Parathyroid adenoma (tissue), 2 donors: Measurements from ENCODE around the gene C20orf144.

Experiments used
- H2AFZ ChIP-seq: fragments of 300-600 bp; sonication (generic); one replicate; pipeline ENCODE4 v1.7.0; 2017; ENCODE audit warnings: antibody characterized with exemption, mild to moderate bottlenecking
- H3K27ac ChIP-seq: fragments of 300-600 bp; sonication (generic); one replicate; pipeline ENCODE4 v1.7.0; 2017
- H3K27me3 ChIP-seq: fragments of 300-600 bp; sonication (generic); one replicate; pipeline ENCODE4 v1.7.0; 2017; ENCODE audit warnings: low read length; ENCODE audit not compliant: control insufficient read depth, insufficient read depth
- H3K36me3 ChIP-seq: fragments of 300-600 bp; sonication (generic); one replicate; pipeline ENCODE4 v1.7.0; 2017; ENCODE audit warnings: low read length; ENCODE audit not compliant: control insufficient read depth, insufficient read depth
- H3K4me1 ChIP-seq: fragments of 300-600 bp; sonication (generic); one replicate; pipeline ENCODE4 v1.7.0; 2017; ENCODE audit warnings: control low read depth
- H3K4me2 ChIP-seq: fragments of 300-600 bp; sonication (generic); one replicate; pipeline ENCODE4 v1.7.0; 2017; ENCODE audit warnings: low read length
- H3K4me3 ChIP-seq: fragments of 300-600 bp; sonication (generic); one replicate; pipeline ENCODE4 v1.7.0; 2017; ENCODE audit warnings: low read depth, low read length
- H3K79me2 ChIP-seq: fragments of 300-600 bp; sonication (generic); one replicate; pipeline ENCODE4 v1.7.0; 2017; ENCODE audit warnings: control low read depth
- H3K9ac ChIP-seq: fragments of 300-600 bp; sonication (generic); one replicate; pipeline ENCODE4 v1.7.0; 2017; ENCODE audit warnings: mild to moderate bottlenecking
- H3K9me3 ChIP-seq: fragments of 300-600 bp; sonication (generic); one replicate; pipeline ENCODE4 v1.7.0; 2017; ENCODE audit warnings: low read length; ENCODE audit not compliant: control insufficient read depth
- CTCF ChIP-seq: fragments of 300-600 bp; sonication (generic); IDR thresholded peaks from one replicate; pipeline ENCODE4 v1.7.0; 2017; ENCODE audit warnings: antibody characterized with exemption, mild to moderate bottlenecking
- donor health status: primary hyperparathyroidism.

C20orf144 gene

GRCh38 chr20:33693289-33693688 is 31.2 kb downstream of the C20orf144 start:
- Histone ChIP-seq H3K4me1 (no peaks in the 10 kb centered on the region), H3K9me3 (no peaks in the 10 kb centered on the region), H3K36me3 (no peaks in the 10 kb centered on the region), H3K79me2 (no peaks in the 10 kb centered on the region), H2AFZ (no peak overlapping the region), H3K27ac (no peak overlapping the region), H3K4me3 (no peak overlapping the region), H3K4me2 (no peak overlapping the region), H3K9ac (no peak overlapping the region), H3K27me3 (no peaks in the 10 kb centered on the region)
- no peak for TF ChIP-seq CTCF

DNA sequence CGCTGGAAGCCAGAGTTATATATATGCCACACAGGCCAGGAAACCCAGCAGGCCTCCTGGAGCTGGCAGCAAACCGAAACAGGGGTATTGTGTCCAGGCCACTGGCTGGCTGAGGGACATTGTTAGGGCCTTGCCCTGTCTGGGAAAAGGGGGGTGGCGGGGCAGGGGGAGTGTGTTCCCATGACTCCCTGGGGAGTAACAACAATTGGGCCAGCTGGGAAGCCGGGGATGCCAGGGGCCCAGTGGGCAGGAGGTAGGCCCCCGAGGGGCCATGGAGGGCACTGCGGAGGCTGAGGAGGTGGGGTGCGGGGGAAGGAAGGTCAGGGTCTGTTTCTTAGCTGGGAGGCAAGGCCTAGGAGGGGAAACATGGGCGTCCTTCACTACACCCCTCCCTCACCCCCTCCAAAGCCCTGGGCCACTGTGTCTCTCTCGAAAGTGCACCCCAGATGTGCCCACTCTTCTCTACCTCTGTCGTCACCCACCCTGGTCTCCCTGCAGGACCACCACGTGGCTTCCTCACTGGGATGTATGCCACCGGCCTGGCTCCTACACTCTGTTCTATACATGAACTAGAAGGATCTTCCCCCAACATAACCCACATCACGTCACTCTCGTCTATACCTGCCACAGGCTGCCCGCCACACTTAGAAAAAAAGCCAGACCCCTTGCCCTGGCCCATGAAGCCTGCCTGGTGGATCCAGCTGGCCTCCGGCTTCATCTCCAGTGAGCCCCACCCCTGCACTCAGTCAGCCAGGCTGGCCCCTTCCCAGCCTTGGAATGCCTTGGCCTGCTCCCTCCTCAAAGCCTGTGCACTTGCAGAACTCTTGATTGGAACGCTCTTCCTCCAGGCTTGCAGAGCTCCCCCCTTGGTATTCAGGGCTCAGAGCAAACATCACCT is 31.9 kb downstream of the C20orf144 start:
- H3K27me3 ChIP-seq = no peaks in the 10 kb centered on the region
- H3K27ac ChIP-seq = no peak overlapping the region
- no peaks in the 10 kb centered on the region for H3K79me2 ChIP-seq
- no peaks in the 10 kb centered on the region for H3K4me1 ChIP-seq
- no peaks in the 10 kb centered on the region for H3K36me3 ChIP-seq
- no peak overlapping the region for H3K4me3 ChIP-seq
- no peak overlapping the region for H3K9ac ChIP-seq
- no peak overlapping the region for H3K4me2 ChIP-seq
- no peaks in the 10 kb centered on the region for H3K9me3 ChIP-seq
- no peak for TF ChIP-seq CTCF
- H2AFZ ChIP-seq = no peak overlapping the region

DNA sequence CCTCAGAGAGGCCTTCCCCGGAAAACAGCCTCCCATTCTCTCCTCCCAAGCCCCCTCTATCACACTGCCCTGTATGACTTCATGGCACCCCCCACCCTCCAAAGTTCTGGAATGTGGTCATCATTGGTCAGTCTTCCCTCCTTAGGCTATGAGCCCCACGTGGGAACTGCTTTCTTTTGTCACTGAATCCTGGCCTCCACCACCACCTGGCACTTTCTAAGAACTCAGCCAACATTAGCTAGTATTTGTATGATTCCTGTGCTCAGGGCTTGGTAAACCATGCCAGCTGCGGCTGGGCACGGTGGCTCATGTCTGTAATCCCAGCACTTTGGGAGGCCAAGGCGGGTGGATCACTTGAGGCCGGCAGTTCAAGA is 32.5 kb downstream of the C20orf144 start:
- Histone ChIP-seq H3K4me1 (no peaks in the 10 kb centered on the region), H3K9me3 (no peaks in the 10 kb centered on the region), H3K27me3 (no peaks in the 10 kb centered on the region), H3K79me2 (no peaks in the 10 kb centered on the region), H2AFZ (no peak overlapping the region), H3K36me3 (no peaks in the 10 kb centered on the region), H3K27ac (no peak overlapping the region), H3K4me2 (no peak overlapping the region), H3K4me3 (no peak overlapping the region), H3K9ac (no peak overlapping the region)
- no peak for TF ChIP-seq CTCF

DNA sequence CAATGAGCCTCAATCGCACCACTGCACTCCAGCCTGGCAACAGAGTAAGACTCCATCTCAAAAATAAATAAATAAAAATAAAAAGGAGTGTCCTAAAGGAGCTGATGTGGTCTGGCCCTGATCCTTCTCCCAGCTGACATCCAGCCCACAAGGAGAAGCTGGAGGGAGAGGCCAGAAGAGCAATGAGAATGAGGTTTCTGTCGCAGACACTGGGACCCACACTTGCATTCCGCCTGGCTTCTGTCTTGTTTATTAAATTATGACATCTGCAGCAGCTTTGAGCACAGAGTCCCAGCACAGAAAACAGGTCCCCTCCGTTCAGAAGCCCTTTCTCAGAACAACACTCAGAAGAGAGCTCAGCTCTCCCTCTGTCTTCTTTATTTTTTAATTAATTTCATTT is 34.3 kb downstream of the C20orf144 start:
- H3K9ac ChIP-seq = no peak overlapping the region
- no peak overlapping the region for H3K4me2 ChIP-seq

More for the DNA sequence above, 34.3 kb downstream of the C20orf144 start:
- Histone ChIP-seq H3K27ac (no peak overlapping the region), H3K4me1 (no peaks in the 10 kb centered on the region), H2AFZ (no peak overlapping the region), H3K36me3 (no peaks in the 10 kb centered on the region), H3K9me3 (no peaks in the 10 kb centered on the region), H3K79me2 (no peaks in the 10 kb centered on the region), H3K4me3 (no peak overlapping the region), H3K27me3 (no peaks in the 10 kb centered on the region)
- no peak for TF ChIP-seq CTCF
